HL-60/S4 treated with phorbol 12-myristate 13-acetate at 8.2 ng/mL for 4 days and 3 days (cell line): ENCODE measurements around the gene SHLD1.
"Not testable (repeated sequence)": the region's sequence is repeated elsewhere in the genome, so short reads cannot be mapped to it uniquely, and the experiment has no call there.

ENCODE experiments used
- in situ Hi-C: fragments of 300-500 bp; cut with MboI; formaldehyde crosslinking; loops from 2 replicates; pipeline ENCODE4 v1.15.0; 2022; ENCODE audit warnings: low sequenced_read_pairs

Gene SHLD1

GRCh38 chr20:5735845-5736510 is 14.2 kb upstream of the SHLD1 start:
- in situ Hi-C loops: no loop called here

DNA sequence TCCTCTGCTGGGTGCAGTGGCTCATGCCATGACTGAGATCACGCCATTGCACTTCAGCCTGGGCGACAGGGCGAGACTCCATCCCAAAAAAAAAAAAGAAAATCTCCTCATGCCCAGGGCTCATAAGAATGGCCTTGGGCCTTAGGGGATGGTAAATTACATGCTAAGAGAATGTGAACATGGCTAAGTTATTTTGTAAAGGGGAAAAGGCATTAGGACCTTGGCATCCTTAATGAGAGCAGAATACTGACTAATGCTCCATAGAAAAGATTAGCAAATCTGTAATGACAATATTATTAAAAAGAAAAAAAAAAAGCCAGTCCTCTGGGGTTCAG is 12.6 kb upstream of the SHLD1 start:
- in situ Hi-C loops: no loop called here

DNA sequence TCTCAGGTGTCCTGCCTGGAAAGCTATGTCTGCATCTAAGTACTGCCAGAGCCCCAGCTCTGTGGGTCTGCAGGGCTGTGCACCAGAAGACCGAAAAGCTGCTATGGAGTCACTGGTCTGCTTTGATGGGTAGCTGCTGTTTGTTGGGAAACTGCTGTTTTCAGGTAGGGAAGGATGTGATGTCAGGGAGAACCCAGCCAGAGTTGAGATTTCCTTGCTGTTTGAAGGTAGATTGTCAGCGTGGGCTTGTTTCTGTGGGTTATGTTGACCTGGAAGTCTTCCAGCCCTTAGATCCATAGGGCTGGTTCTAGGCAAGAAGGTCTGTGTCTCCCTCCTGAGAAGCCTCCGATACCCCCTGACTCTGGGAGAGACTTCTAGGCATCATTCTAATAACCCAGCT is 12.2 kb upstream of the SHLD1 start:
- in situ Hi-C loops: no loop called here

- in situ Hi-C loops: not testable (repeated sequence)
Observed at GRCh38 chr20:5740643-5741042, 9.6 kb upstream of the SHLD1 start.

DNA sequence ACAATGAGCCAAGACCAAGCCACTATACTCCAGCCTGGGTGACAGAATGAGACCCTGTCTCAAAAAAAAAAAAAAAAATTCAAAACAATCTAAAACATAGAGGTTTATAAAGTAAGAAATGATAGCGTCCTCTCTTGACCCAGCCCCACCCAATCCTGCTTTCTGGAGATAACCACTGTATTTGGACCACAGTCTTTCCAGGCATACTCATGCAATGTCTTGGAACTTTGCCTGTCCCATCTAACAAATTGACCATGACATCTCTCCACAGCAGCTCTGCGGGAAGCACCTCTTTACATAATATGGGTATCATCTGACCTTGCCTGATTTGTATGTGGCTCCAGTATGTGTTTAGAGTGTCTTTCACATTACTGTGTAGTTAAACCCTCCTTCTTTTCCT is 9.1 kb upstream of the SHLD1 start:
- in situ Hi-C loops: no loop called here

DNA sequence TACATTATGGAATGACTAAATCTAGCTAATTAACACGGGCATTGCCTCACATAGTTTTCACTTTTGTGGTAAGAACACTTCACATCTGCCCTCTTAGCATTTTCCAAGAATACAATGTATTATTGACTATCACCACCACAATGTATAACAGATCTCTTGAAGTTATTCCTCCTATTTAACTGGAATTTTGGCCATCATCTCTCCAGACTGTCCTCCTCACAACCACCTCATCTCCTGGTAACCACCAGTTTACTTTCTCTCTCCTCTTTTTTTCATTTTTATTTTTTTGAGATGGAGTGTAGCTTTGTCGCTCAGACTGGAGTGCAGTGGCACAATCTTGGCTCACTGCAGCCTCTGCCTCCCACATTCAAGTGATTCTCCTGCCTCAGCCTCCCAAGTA is 8.2 kb upstream of the SHLD1 start:
- in situ Hi-C loops: no loop called here

DNA sequence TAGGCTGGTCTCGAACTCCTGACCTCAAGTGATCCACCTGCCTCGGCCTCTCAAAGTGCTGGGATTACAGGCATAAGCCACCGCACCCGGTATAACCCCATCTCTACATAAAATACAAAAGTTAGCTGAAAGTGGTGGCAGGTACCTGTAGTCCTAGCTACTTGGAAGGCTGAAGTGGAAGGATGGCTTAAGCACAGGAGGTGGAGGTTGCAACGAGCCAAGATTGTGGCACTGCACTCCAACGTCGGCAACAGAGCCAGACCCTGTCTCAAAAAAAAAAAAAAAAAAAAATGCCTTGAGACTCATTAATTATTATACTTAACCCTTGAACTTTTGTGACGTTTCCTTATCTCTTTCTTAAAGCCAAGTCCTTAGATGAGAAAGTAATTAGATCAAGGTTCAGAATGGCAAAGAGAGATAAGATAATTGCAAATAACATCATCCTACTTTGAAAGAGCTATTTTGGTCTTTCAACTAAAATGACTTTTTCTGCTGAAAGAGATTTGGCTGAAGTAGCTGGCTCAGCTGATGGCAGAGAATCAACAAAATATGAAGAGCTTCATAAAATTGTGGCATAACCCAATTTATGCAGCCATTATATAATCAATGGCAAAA is 4.7 kb upstream of the SHLD1 start:
- in situ Hi-C loops: no loop called here

GRCh38 chr20:5746064-5746463 is 4.1 kb upstream of the SHLD1 start:
- in situ Hi-C loops: no loop called here

DNA sequence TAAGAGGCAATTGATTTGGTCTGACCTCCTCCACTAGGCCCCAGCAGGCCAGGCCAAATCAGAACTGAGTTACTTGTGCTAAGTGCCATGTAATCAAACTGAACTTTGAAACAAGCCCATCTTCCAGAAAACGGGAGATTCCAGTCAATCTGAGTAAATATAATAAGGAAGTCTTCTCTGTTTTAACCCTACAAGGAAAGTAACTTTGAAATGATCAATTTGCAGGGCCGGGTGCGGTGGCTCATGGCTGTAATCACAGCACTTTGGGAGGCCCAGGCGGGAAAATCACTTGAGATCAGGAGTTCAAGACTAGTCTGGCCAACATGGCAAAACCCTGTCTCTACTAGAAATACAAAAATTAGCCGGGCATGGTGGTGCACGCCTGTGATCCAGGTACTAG is 2.0 kb upstream of the SHLD1 start:
- in situ Hi-C loops: no loop called here

GRCh38 chr20:5749512-5749951 is 669 bp upstream of the SHLD1 start:
- in situ Hi-C loops: not testable (repeated sequence)

- in situ Hi-C loops: no loop called here
Observed at GRCh38 chr20:5751856-5752255, 1.7 kb downstream of the SHLD1 start.

- in situ Hi-C loops: no loop called here
Observed at GRCh38 chr20:5753814-5754213, 3.6 kb downstream of the SHLD1 start.

- in situ Hi-C loops: no loop called here
Observed at GRCh38 chr20:5757949-5758348, 7.7 kb downstream of the SHLD1 start.

- in situ Hi-C loops: no loop called here
Observed at GRCh38 chr20:5766085-5766764, 16.0 kb downstream of the SHLD1 start.

DNA sequence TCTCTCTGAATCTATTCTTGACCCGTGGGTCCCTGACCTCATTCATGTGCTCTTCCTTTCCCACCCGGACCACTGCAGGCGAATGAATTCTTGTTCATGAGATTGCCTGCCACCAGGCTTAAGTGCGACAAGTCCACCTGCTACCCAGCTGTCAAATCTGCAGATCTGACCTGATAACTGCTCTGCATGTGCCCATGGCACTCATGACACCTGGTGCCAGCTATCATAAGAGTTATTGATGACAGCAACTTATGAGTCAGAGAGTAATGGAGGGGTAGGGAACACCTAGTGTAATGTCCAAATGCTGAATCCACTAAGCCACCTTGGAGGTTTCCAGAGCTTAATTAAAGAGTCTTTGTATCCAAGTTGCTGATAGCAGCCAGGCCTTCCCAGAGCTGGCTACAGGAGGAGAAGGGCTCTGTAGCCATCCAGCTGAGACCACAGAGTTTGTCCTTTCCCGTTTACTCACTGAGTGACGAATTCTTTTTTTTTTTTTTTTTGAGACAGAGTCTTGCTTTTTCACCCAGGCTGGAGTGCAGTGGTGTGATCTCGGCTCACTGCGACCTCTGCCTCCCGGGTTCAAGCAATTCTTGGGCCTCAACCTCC is 17.4 kb downstream of the SHLD1 start:
- in situ Hi-C loops: no loop called here

DNA sequence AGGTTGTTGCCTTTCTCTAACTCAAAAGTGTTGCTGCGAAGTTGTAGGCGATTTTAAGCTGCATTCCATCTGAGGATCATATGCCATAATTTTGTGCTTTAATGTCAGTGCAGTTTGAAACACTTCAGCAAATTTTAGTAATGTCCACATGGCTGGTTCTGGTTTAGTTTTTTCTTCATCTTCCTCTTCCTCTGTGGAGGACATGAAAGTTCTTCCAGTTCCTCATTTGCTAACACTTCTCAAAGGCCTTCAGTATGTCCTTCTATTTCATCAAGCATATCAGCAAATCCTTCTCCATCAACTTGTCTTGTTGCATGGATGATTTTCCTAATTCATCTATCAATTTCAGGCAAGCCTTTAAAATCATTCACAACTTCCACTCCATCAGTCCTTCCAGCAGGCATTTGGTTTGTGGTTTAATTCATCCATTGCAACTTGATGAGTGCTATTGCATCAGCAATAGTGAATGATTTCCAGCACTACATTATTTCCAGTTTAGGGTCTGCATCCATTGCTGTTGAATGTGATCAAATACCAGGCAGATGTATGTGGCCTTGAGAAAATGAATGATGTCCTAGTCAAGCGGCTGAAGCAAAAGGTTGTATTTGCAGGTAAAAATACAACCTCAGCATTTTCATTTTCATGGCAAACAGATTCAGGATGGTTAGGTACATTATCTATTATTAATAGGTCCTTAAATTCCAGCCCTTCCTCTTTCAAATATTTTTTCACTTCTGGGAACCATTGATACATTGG is 20.2 kb downstream of the SHLD1 start:
- in situ Hi-C loops: no loop called here

- in situ Hi-C loops: no loop called here
Observed at GRCh38 chr20:5770987-5771318, 20.8 kb downstream of the SHLD1 start.

DNA sequence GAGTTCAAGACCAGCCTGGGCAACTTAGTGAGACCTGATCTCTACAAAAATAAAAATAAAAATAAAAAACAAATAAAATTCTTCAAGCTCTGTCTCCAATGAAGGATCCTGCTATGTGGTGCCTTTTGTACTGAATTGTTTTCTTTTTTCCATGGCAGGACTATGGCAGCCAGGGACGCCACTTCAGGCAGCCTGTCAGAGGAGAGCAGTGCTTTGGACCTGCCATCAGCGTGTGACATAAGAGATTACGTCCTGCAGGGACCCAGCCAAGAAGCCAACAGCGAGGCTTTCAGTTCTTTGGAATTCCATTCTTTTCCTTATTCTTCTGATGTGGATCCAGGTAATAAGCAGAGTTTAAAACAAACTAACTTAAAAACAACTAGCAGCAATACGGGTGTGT is 22.5 kb downstream of the SHLD1 start:
- in situ Hi-C loops: no loop called here

DNA sequence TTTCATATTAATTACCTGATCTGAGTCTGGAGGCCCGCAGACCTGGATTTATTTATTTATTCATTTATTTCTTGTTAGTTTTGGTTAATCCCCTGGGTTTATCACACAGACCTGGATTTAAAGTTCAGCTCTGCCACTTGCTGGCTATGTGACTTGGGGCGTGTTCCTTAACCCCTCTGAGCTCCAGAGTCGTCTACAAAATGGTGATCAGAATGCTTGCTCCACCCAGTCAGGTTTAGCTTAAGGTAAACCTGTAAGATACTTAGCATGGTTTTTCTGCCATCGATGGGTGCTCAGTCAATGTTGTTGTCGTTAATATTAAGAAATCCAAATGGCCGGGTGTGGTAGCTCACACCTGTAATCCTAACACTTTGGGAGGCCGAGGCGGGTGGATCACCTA is 23.4 kb downstream of the SHLD1 start:
- in situ Hi-C loops: no loop called here

- in situ Hi-C loops: no loop called here
Observed at GRCh38 chr20:5776077-5776476, 25.9 kb downstream of the SHLD1 start.

GRCh38 chr20:5779071-5779900 is 29.1 kb downstream of the SHLD1 start:
- in situ Hi-C loops: no loop called here
